ENCODE results near the gene OR5W2.

Gene OR5W2

GRCh38 chr11:55936300-55936699, 21.9 kb upstream of the OR5W2 start, which contains the start of gene OR5I1:
TSS of gene OR5I1 (minus strand) at chr11:55936400. CDS start at chr11:55936400, 0 bp downstream.
- no peak within 1 kb of the TSS for H2BK12ac ChIP-seq (ENCODE audit: low read length in 2 of 2)
- DNase-seq, result no peak
- H3K4me3 ChIP-seq (ENCODE audit: insufficient read depth in 1 of 2, low read depth in 1 of 2, low read length in 2 of 2), result no peak within 1 kb of the TSS
- no peak within 1 kb of the TSS for H3K23ac ChIP-seq (ENCODE audit: low read length in 2 of 2)
- no peak within 1 kb of the TSS for H4K91ac ChIP-seq (ENCODE audit: low read length)
- H3K4ac ChIP-seq (ENCODE audit: low read depth in 1 of 2, low read length in 2 of 2), result no peak within 1 kb of the TSS
- H3K27me3 ChIP-seq (ENCODE audit: control insufficient read depth in 1 of 2, insufficient read depth in 1 of 2, low read length in 2 of 2), result no peaks in the 10 kb centered on the region
- no CpG with 5 or more reads among the region's 2 CpGs for WGBS
- no peak within 1 kb of the TSS for H3K9ac ChIP-seq (ENCODE audit: low read length)
- H3K4me2 ChIP-seq (ENCODE audit: low read length, poor library complexity, severe bottlenecking), result no peak within 1 kb of the TSS
- no peak within 1 kb of the TSS for H3K18ac ChIP-seq (ENCODE audit: low read depth in 1 of 2, low read length in 2 of 2)
- no peak within 1 kb of the TSS for H3K14ac ChIP-seq (ENCODE audit: low read length in 2 of 2)
- no peak within 1 kb of the TSS for H4K8ac ChIP-seq (ENCODE audit: low read length)
- H3K36me3 ChIP-seq (ENCODE audit: control insufficient read depth in 1 of 2, insufficient read depth in 2 of 2, low read depth in 1 of 2, low read length in 2 of 2), result no peaks in the 10 kb centered on the region
- H3K27ac ChIP-seq (ENCODE audit: low read length, poor library complexity, severe bottlenecking), result no peak within 1 kb of the TSS
- H2BK120ac ChIP-seq (ENCODE audit: low read depth, low read length), result no peak within 1 kb of the TSS
- no peak within 1 kb of the TSS for H2BK15ac ChIP-seq (ENCODE audit: low read depth, poor library complexity, severe bottlenecking)
- no peak within 1 kb of the TSS for H2BK5ac ChIP-seq (ENCODE audit: low read depth, low read length, poor library complexity, severe bottlenecking)
- H3K9me3 ChIP-seq (ENCODE audit: control insufficient read depth, low read length), result no peaks in the 10 kb centered on the region
- H2AK5ac ChIP-seq (ENCODE audit: low read length, severe bottlenecking), result no peak within 1 kb of the TSS
- H3K4me1 ChIP-seq (ENCODE audit: control insufficient read depth, insufficient read depth, low read depth, low read length), result no peaks in the 10 kb centered on the region
- no peaks in the 10 kb centered on the region for H3K79me1 ChIP-seq (replicated peaks; ENCODE audit: low read length, poor library complexity, severe bottlenecking)
- no peak within 1 kb of the TSS for H2AFZ ChIP-seq (ENCODE audit: low read depth, low read length)

GRCh38 chr11:55920537-55920936, 6.2 kb upstream of the OR5W2 start:
- 49% methylated on average over 4 of the region's 5 CpGs for WGBS
- Histone ChIP-seq H3K4me1 (ENCODE audit: control insufficient read depth, insufficient read depth, low read depth, low read length) (no peaks in the 10 kb centered on the region), H2AK5ac (ENCODE audit: low read length, severe bottlenecking) (no peak overlapping the region), H4K91ac (ENCODE audit: low read length) (no peak overlapping the region), H3K27ac (ENCODE audit: low read length, poor library complexity, severe bottlenecking) (no peak overlapping the region), H3K18ac (ENCODE audit: low read depth in 1 of 2, low read length in 2 of 2) (no peak overlapping the region), H3K9me3 (ENCODE audit: control insufficient read depth, low read length) (no peaks in the 10 kb centered on the region), H3K79me1 (replicated peaks; ENCODE audit: low read length, poor library complexity, severe bottlenecking) (no peaks in the 10 kb centered on the region), H3K36me3 (ENCODE audit: control insufficient read depth in 1 of 2, insufficient read depth in 2 of 2, low read depth in 1 of 2, low read length in 2 of 2) (no peaks in the 10 kb centered on the region), H3K4ac (ENCODE audit: low read depth in 1 of 2, low read length in 2 of 2) (no peak overlapping the region), H2AFZ (ENCODE audit: low read depth, low read length) (no peak overlapping the region), H3K14ac (ENCODE audit: low read length in 2 of 2) (no peak overlapping the region), H2BK120ac (ENCODE audit: low read depth, low read length) (no peak overlapping the region), H3K4me3 (ENCODE audit: insufficient read depth in 1 of 2, low read depth in 1 of 2, low read length in 2 of 2) (no peak overlapping the region), H2BK15ac (ENCODE audit: low read depth, poor library complexity, severe bottlenecking) (no peak overlapping the region), H3K23ac (ENCODE audit: low read length in 2 of 2) (no peak overlapping the region), H3K9ac (ENCODE audit: low read length) (no peak overlapping the region), H3K27me3 (ENCODE audit: control insufficient read depth in 1 of 2, insufficient read depth in 1 of 2, low read length in 2 of 2) (no peaks in the 10 kb centered on the region), H2BK12ac (ENCODE audit: low read length in 2 of 2) (no peak overlapping the region), H4K8ac (ENCODE audit: low read length) (no peak overlapping the region), H3K4me2 (ENCODE audit: low read length, poor library complexity, severe bottlenecking) (no peak overlapping the region), H2BK5ac (ENCODE audit: low read depth, low read length, poor library complexity, severe bottlenecking) (no peak overlapping the region)
- DNase-seq, result no peak

- no peak for DNase-seq
- no peak overlapping the region for H2AFZ ChIP-seq (ENCODE audit: low read depth, low read length)
- H2BK12ac ChIP-seq (ENCODE audit: low read length in 2 of 2), result no peak overlapping the region
- H3K36me3 ChIP-seq (ENCODE audit: control insufficient read depth in 1 of 2, insufficient read depth in 2 of 2, low read depth in 1 of 2, low read length in 2 of 2), result no peaks in the 10 kb centered on the region
- no peak overlapping the region for H3K27ac ChIP-seq (ENCODE audit: low read length, poor library complexity, severe bottlenecking)
- H3K4ac ChIP-seq (ENCODE audit: low read depth in 1 of 2, low read length in 2 of 2), result no peak overlapping the region
- no peak overlapping the region for H3K18ac ChIP-seq (ENCODE audit: low read depth in 1 of 2, low read length in 2 of 2)
- no peaks in the 10 kb centered on the region for H3K4me1 ChIP-seq (ENCODE audit: control insufficient read depth, insufficient read depth, low read depth, low read length)
- no peak overlapping the region for H2BK15ac ChIP-seq (ENCODE audit: low read depth, poor library complexity, severe bottlenecking)
- no peak overlapping the region for H2BK120ac ChIP-seq (ENCODE audit: low read depth, low read length)
- H3K79me1 ChIP-seq (replicated peaks; ENCODE audit: low read length, poor library complexity, severe bottlenecking), result no peaks in the 10 kb centered on the region
- no peak overlapping the region for H3K23ac ChIP-seq (ENCODE audit: low read length in 2 of 2)
- no peak overlapping the region for H3K4me3 ChIP-seq (ENCODE audit: insufficient read depth in 1 of 2, low read depth in 1 of 2, low read length in 2 of 2)
- peaks cover 5% of the 10 kb centered on the region for H3K9me3 ChIP-seq (ENCODE audit: control insufficient read depth, low read length)
- no peak overlapping the region for H2BK5ac ChIP-seq (ENCODE audit: low read depth, low read length, poor library complexity, severe bottlenecking)
- 31% methylated on average over 2 of the region's 2 CpGs for WGBS
- no peak overlapping the region for H4K8ac ChIP-seq (ENCODE audit: low read length)
- no peak overlapping the region for H4K91ac ChIP-seq (ENCODE audit: low read length)
- H2AK5ac ChIP-seq (ENCODE audit: low read length, severe bottlenecking), result no peak overlapping the region
- no peak overlapping the region for H3K4me2 ChIP-seq (ENCODE audit: low read length, poor library complexity, severe bottlenecking)
- H3K27me3 ChIP-seq (ENCODE audit: control insufficient read depth in 1 of 2, insufficient read depth in 1 of 2, low read length in 2 of 2), result no peaks in the 10 kb centered on the region
- no peak overlapping the region for H3K9ac ChIP-seq (ENCODE audit: low read length)
- H3K14ac ChIP-seq (ENCODE audit: low read length in 2 of 2), result no peak overlapping the region
Observed at GRCh38 chr11:55902308-55902707, 12.1 kb downstream of the OR5W2 start.

- H3K27me3 ChIP-seq (ENCODE audit: control insufficient read depth in 1 of 2, insufficient read depth in 1 of 2, low read length in 2 of 2), result no peaks in the 10 kb centered on the region
- H3K36me3 ChIP-seq (ENCODE audit: control insufficient read depth in 1 of 2, insufficient read depth in 2 of 2, low read depth in 1 of 2, low read length in 2 of 2), result no peaks in the 10 kb centered on the region
Observed at GRCh38 chr11:55895216-55895615, 19.2 kb downstream of the OR5W2 start.

More at GRCh38 chr11:55895216-55895615, 19.2 kb downstream of the OR5W2 start:
- Histone ChIP-seq H3K4ac (ENCODE audit: low read depth in 1 of 2, low read length in 2 of 2) (no peak overlapping the region), H3K9ac (ENCODE audit: low read length) (no peak overlapping the region), H4K8ac (ENCODE audit: low read length) (no peak overlapping the region), H4K91ac (ENCODE audit: low read length) (no peak overlapping the region), H3K4me1 (ENCODE audit: control insufficient read depth, insufficient read depth, low read depth, low read length) (no peaks in the 10 kb centered on the region), H3K23ac (ENCODE audit: low read length in 2 of 2) (no peak overlapping the region), H3K27ac (ENCODE audit: low read length, poor library complexity, severe bottlenecking) (no peak overlapping the region), H3K14ac (ENCODE audit: low read length in 2 of 2) (no peak overlapping the region), H2BK12ac (ENCODE audit: low read length in 2 of 2) (no peak overlapping the region), H2AFZ (ENCODE audit: low read depth, low read length) (no peak overlapping the region), H3K4me3 (ENCODE audit: insufficient read depth in 1 of 2, low read depth in 1 of 2, low read length in 2 of 2) (no peak overlapping the region), H3K18ac (ENCODE audit: low read depth in 1 of 2, low read length in 2 of 2) (no peak overlapping the region), H3K9me3 (ENCODE audit: control insufficient read depth, low read length) (no peaks in the 10 kb centered on the region), H3K79me1 (replicated peaks; ENCODE audit: low read length, poor library complexity, severe bottlenecking) (no peaks in the 10 kb centered on the region), H2AK5ac (ENCODE audit: low read length, severe bottlenecking) (no peak overlapping the region), H2BK5ac (ENCODE audit: low read depth, low read length, poor library complexity, severe bottlenecking) (no peak overlapping the region), H2BK15ac (ENCODE audit: low read depth, poor library complexity, severe bottlenecking) (no peak overlapping the region), H3K4me2 (ENCODE audit: low read length, poor library complexity, severe bottlenecking) (no peak overlapping the region), H2BK120ac (ENCODE audit: low read depth, low read length) (no peak overlapping the region)
- 60% methylated on average over 8 of the region's 8 CpGs for WGBS
- DNase-seq, result no peak
